Medulla oblongata (tissue), 1 donor: ENCODE measurements around the gene PHF2.

Source experiments
- DNase-seq: peaks from one replicate; pipeline ENCODE4 v3.0.0-alpha.2; 2015; ENCODE audit errors: extremely low spot score

PHF2 gene

GRCh38 chr9:93568169-93568568 is 8.2 kb upstream of the PHF2 start:
- DNase-seq = no peak

DNA sequence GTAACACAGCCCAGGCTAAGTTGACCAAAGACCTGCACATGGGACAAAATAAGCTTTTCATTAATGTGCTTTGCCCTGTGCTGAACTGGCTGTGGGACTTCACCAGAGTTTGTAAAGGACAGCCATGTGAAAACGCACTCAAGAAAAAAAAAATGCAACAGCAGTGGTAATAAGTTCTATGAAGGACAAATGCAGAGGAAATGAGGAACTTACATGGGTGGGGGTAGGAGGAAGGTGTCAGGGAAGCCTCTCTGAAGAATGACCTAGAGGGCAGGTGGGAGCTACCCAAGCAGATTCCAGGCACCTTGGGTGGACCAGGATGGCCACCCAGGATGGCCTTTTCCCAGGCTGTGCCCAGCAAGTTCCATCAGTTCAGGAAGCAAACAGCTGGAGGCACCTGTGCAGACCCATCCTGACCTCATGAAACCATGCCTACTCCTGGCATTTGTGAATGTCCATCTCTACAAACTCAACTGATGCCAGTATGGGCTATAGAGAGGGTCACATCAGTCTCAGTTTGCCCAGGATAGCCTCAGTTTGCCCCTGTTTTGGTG is 6.7 kb upstream of the PHF2 start:
- no peak for DNase-seq

GRCh38 chr9:93572221-93572620 is 4.2 kb upstream of the PHF2 start:
- no peak for DNase-seq

- no peak for DNase-seq
Measured at GRCh38 chr9:93572636-93573515, 3.5 kb upstream of the PHF2 start.

- no peak for DNase-seq
Measured at GRCh38 chr9:93573516-93573828, 2.9 kb upstream of the PHF2 start.

- no peak for DNase-seq
Measured at GRCh38 chr9:93574091-93574899, 2.1 kb upstream of the PHF2 start.

DNA sequence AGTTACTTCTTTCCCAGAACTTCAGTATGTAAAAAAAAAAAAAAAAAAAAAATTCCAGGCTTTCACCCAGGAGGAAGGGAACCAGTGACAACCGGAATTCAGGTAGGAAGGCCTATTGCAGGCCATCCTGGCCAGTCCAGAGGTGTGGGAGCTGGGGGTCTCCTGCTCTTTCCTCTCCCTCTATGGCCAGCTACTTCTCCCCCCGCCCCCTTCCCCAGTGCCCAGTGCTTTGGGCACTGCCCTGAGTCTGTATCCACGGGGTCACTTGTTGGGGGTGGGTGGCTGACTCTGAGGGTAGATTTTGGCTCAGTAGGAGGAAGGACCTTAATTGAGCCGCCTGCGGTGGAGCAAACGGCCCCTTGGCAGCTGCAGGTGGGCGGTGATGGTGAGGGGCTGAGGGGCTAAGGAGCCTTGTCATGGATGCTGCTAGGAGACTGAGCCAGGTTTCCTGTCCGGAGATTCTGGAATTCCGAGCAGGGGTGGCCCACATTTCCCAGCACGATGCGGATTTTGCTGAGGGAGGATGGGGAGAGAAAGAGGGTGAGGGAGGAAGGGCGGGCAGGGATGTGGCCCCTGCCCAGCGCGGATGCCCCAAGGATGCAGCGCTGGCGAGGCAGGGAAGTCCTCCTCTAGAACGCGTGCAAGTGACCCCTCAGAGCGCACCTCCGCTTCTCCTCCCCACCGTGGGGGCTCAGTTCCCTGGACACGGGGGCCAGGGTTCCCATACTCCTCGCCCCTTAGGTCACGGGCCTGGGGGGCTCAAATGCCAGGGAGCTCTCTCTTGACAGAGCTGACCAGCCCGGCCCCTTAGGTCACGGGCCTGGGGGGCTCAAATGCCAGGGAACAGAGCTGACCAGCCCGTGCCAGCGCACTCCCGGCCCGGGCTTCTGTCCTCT is 1.2 kb upstream of the PHF2 start:
- no peak for DNase-seq

DNA sequence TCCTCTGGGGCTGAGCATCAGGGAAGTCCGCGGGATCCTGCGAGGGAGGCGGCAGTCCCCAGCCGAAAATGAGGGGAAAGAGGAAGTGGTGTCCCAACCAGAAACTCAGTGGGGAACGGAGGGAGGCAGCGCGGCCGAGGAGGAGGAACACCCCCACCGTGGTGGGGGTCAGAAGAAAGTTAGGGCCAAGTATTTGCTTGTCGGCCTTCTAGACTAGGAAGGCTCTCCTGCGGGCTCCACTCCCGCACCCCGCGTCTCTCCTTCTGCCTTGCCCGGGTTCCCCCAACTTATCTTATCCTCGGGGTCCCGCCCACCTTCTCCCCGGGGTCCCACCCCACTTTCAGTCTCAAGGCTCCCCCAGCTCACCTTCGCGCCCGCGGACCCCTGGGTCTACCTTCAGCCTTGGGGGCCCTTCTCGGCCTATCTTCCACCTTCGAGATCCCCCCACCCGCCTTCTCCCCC is 557 bp upstream of the PHF2 start:
- DNase-seq = peak; percentile 58

DNA sequence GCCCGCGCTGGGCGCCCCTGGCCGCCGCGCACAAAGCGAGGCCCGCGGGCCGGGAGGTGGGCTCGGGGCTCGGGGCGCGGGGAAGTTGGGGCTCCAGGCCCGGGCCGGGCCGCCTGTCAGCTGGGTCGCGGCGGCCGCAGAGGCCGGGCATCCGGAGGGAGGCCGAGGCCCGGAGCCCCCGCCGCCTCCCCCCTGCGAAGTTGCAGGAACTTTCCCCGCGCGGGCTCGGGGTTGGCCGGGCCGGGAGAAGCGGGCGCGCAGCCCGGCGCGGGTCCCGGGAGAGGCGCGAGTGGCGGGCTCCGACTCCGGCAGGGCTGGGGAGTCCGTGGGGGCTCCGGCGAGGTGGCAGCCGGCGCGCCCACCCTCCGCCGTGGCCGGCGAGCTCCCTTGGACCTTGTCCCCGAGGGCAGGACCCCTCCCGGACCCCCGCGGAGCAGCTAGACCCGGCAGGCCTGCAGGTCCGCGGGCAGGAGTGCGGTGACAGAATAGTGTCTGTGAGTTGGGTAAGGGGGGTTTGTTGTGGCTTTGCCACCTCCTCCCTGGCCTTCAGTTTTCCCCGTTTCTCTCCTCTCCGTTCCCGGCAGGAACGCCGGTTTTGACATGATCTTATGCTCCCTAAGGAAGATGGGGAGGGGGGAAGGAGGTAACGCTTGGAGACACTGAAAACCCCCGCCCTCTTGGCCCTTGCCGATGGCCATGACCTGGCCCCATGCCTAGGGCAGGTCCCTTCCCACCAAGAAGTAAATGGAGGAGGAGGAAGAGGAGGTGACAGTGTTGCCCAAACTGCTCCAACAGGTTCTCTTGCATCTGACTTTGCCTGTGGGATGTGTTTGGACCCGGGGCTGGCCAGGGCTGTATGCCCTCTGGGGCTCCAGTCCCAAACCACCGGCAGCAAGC is 942 bp downstream of the PHF2 start:
- no peak for DNase-seq

DNA sequence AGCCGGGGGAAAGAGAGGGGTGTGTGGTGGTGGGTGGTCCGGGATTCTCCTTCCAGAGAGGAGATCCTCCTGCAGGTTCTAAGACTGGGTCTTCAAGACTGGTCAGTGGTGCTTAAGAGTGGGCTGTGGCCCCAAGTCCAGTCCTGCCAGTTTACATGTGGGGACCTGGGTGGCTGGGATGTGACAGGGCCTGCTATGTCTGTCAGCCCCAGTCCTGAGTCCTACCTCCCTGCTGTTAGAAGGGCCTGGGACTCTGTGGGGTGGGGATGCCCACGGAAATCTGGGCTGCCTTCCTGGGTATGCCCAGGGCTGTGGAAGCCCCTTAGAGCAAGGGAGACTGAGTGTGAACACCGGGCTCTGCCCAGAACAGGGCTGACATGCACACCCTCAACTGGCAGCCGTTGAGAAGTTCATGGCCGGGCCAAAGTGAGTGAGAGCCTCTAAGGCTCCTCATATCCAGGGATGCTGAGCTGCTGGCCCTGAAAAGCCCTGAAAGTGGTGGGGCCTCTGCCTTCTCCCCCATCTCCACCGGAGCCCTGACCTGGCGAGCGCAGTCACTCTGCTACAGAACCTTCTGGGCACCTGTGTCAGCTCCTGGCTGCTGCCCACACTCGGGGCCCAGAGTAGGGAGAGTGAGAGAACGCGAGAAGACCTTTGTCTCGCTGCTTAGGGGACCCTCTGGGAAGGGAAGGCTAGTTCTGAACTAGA is 1.7 kb downstream of the PHF2 start:
- DNase-seq = no peak

DNA sequence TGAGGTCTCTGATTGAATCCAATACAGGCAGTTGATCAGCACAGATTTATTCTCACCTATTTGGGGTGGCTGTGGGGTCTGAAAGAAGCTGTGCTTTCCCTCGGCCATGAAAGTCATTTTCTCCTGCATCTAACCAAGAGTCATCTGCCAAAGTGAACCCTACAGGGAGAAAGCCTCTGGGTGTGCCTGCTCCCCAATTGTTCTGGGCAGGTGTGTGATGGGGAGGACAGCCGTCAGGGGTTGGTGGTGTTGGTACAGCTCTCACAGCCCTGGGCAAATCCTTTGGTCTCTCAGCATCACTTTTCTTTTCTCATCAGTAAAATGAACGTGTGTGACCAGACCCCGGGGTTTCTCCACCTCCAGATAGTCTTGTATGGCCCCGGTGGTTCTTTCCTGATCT is 2.5 kb downstream of the PHF2 start:
- no peak for DNase-seq

- DNase-seq = no peak
Measured at GRCh38 chr9:93579711-93580516, 3.5 kb downstream of the PHF2 start.

- no peak for DNase-seq
Measured at GRCh38 chr9:93580654-93581380, 4.4 kb downstream of the PHF2 start.

DNA sequence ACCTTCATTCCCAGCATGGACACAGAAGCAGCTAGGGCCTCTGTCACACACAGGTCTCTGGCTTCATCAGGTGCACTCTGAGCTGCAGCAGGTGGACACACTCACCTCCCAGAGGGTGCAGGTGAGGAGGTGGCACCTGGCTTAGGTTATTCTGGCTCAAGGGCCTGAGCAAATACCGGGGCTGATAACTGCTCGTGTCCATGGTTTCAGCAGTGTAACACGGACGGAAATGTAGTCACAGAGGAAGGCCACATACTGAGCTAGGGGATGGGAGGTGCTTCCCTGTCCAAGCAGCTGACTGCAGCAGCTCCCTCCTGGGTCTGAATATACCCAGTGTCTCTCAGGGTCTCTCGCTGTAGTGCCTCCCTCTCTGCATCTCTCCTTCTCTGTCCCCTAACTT is 5.7 kb downstream of the PHF2 start:
- no peak for DNase-seq

DNA sequence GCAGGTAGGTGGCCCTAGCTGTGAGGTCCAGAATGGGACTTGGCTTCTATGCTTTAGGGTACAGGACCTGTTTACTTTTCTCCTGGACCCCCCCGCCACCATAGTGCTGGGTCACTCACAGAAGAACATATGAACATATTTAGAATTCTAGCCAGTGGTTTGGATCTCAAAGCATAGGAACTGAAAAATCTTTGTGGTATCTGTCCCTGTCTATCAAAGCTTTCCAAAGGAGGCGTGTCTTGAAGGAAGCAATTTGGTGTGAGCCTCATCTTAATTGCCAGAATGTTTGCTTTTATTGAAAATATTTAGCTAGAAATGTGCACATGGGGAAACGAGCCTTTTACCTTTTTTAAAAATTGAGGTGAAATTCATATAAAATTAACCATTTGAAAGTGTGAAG is 6.2 kb downstream of the PHF2 start:
- no peak for DNase-seq

- no peak for DNase-seq
Measured at GRCh38 chr9:93585259-93585658, 8.9 kb downstream of the PHF2 start.

- DNase-seq = no peak
Measured at GRCh38 chr9:93585695-93586094, 9.3 kb downstream of the PHF2 start.

GRCh38 chr9:93586290-93587057 is 10.1 kb downstream of the PHF2 start:
- DNase-seq = no peak
